Upper lobe of left lung (tissue), 4 donors: ENCODE results near the gene DIAPH3.

Experiments
- CTCF ChIP-seq, 6 experiments: fragments of 450-650 bp in 4 of 6; fragments of 200-600 bp in 2 of 6; sonication (generic) in 2 of 6; IDR thresholded peaks; one replicate each; pipeline ENCODE4 v1.5.1; 2016 to 2019; ENCODE audit warnings: antibody characterized with exemption in 6 of 6
- POLR2A ChIP-seq, 4 donors: fragments of 450-650 bp; IDR thresholded peaks; one replicate each; pipeline ENCODE4 v1.5.1; 2016 to 2017; ENCODE audit warnings: antibody characterized with exemption in 4 of 4, mild to moderate bottlenecking in 2 of 4
- POLR2AphosphoS5 ChIP-seq, 2 donors: sonication (generic); formaldehyde crosslinking; IDR thresholded peaks; one replicate each; pipeline ENCODE4 v1.5.1; 2017; ENCODE audit warnings: antibody characterized with exemption in 2 of 2

GRCh38 chr13:60074397-60074796 lies 89.3 kb downstream of the DIAPH3 start:
- no peak for TF ChIP-seq CTCF (IDR thresholded peaks at IDR 0.05)
- no peak for TF ChIP-seq POLR2AphosphoS5 (IDR thresholded peaks at IDR 0.05)
- no peak for TF ChIP-seq POLR2A (IDR thresholded peaks at IDR 0.05)
